Renal cortical epithelial cell (primary cell): Measurements from ENCODE around the gene TNFAIP2. TPM values are rescaled to one million over a fixed set of nuclear protein-coding genes. Genes with fewer than 3 reads are reported as not detected.

Experiments
- DNase-seq: peaks from one replicate; pipeline ENCODE4 v3.0.0-alpha.2; 2011; ENCODE audit warnings: low read depth
- total RNA-seq: library from RNA; depleted of rRNA; stranded (reverse); fragments of >200 nt; gene quantifications from 2 replicates; pipeline ENCODE4 v1.2.3, GENCODE V29; 2014

The TNFAIP2 gene
- total RNA-seq: 530 and 1,373 TPM in 2 replicates

- DNase-seq: no peak
Measured at GRCh38 chr14:103122947-103123633, at the start of gene TNFAIP2. TSS of gene TNFAIP2 (plus strand) at chr14:103123461. CDS start at chr14:103126458, 2,997 bp downstream.

GRCh38 chr14:103073876-103074728 is 49.2 kb upstream of the TNFAIP2 start:
- peak; percentile 61 for DNase-seq

GRCh38 chr14:103074729-103075367 is 48.4 kb upstream of the TNFAIP2 start:
- peak; percentile 40 for DNase-seq

GRCh38 chr14:103078420-103078749 is 44.9 kb upstream of the TNFAIP2 start:
- peak; percentile 72 for DNase-seq

GRCh38 chr14:103078860-103079587 is 44.2 kb upstream of the TNFAIP2 start:
- no peak for DNase-seq

- DNase-seq: no peak
Measured at GRCh38 chr14:103081951-103082350, 41.3 kb upstream of the TNFAIP2 start.

- no peak for DNase-seq
Measured at GRCh38 chr14:103084021-103084919, 39.0 kb upstream of the TNFAIP2 start, which contains the start of gene LBHD2. TSS of gene LBHD2 (plus strand) at chr14:103084210. CDS start at chr14:103086013, 1,803 bp downstream.

- DNase-seq: no peak
Measured at GRCh38 chr14:103085106-103086091, 37.9 kb upstream of the TNFAIP2 start.

- no peak for DNase-seq
Measured at GRCh38 chr14:103086771-103087342, 36.4 kb upstream of the TNFAIP2 start.

- DNase-seq: no peak
Measured at GRCh38 chr14:103087343-103087835, 35.9 kb upstream of the TNFAIP2 start.

GRCh38 chr14:103088921-103089320 is 34.3 kb upstream of the TNFAIP2 start:
- no peak for DNase-seq

GRCh38 chr14:103089386-103090335 is 33.6 kb upstream of the TNFAIP2 start:
- DNase-seq: no peak

GRCh38 chr14:103090481-103091020 is 32.7 kb upstream of the TNFAIP2 start:
- DNase-seq: no peak

GRCh38 chr14:103091041-103091882 is 32.0 kb upstream of the TNFAIP2 start:
- no peak for DNase-seq

GRCh38 chr14:103091883-103092222 is 31.4 kb upstream of the TNFAIP2 start:
- no peak for DNase-seq

- no peak for DNase-seq
Measured at GRCh38 chr14:103093856-103094405, 29.3 kb upstream of the TNFAIP2 start.
